ENCODE measurements around the gene KRT80. TPM values are rescaled to one million over a fixed set of nuclear protein-coding genes. Genes with fewer than 3 reads are reported as not detected.
A peak's percentile ranks its signal among the peaks of the same experiment; 100 is the strongest.

Gene KRT80
- total and polyA plus RNA-seq, 8 donors: 4.8 to 18.3 (median 8.6) TPM

DNA sequence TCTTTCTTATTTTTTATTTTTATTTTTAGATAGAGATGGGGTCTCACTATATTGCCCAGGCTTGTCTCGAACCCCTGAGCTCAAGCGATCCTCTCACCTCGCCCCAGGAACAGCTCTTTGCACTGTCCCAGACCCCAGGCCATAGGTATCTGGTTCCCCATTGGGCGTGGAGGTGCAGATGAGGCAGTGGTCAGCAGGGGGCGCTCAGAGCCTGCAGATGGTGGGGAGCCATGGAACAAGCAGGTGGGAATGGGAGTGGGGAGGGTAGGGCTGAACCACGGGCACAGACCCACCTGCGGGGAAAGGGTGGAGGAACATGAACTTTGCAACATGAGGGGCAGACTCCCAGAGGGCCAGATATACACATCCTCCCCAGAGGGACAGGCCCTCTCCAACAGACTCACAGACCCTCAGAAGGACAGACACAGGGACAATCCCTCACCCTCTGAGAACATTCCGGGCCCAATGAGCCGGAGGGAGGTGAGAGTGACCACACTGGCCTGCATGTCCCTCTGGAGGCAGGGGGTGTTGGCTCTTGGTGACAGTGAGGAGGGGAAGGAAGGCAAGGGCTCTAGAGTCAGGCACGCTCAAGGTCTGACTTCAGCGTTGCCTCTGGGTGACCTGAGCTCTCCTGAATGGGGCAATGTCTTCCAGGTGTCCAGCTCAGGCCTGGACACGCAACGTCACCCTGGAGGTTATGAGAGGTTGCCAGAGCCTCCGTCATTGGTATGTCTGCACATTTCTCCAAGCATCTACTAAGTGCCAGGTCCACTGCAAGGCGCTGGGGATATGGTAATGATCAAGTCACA lies 34.9 kb downstream of the KRT80 start:
- TF ChIP-seq, protein P1, sequence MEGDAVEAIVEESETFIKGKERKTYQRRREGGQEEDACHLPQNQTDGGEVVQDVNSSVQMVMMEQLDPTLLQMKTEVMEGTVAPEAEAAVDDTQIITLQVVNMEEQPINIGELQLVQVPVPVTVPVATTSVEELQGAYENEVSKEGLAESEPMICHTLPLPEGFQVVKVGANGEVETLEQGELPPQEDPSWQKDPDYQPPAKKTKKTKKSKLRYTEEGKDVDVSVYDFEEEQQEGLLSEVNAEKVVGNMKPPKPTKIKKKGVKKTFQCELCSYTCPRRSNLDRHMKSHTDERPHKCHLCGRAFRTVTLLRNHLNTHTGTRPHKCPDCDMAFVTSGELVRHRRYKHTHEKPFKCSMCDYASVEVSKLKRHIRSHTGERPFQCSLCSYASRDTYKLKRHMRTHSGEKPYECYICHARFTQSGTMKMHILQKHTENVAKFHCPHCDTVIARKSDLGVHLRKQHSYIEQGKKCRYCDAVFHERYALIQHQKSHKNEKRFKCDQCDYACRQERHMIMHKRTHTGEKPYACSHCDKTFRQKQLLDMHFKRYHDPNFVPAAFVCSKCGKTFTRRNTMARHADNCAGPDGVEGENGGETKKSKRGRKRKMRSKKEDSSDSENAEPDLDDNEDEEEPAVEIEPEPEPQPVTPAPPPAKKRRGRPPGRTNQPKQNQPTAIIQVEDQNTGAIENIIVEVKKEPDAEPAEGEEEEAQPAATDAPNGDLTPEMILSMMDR (IDR thresholded peaks at IDR 0.05): peak; percentile 84 to 90 (median 86)
- H3K36me3 ChIP-seq: no peaks in the 10 kb centered on the region
- H3K9me3 ChIP-seq: no peaks in the 10 kb centered on the region
- no peak overlapping the region for H3K4me3 ChIP-seq
- H3K4me1 ChIP-seq: no peaks in the 10 kb centered on the region
- intact Hi-C loops (cut with DNase I): loop anchor here in 2 of 3 donors (5.0 kb wide), 3 partner anchors 165 to 725 kb away; partner anchors contain the start of gene KRT83 (in 1 of the 2)
- FAIRE-seq (no peak), DNase-seq (peak; percentile 60 to 93 (median 85)), ATAC-seq (peak; percentile 63 to 87 (median 82))
- no peaks in the 10 kb centered on the region for H3K27me3 ChIP-seq
- WGBS, 2 donors: 33 to 42% methylated on average over 15 of the region's 15 CpGs
- H3K27ac ChIP-seq: no peak overlapping the region

- Histone ChIP-seq H3K4me1 (no peaks in the 10 kb centered on the region), H3K4me3 (no peak overlapping the region), H3K27me3 (no peaks in the 10 kb centered on the region), H3K27ac (no peak overlapping the region), H3K9me3 (no peaks in the 10 kb centered on the region), H3K36me3 (no peaks in the 10 kb centered on the region)
- FAIRE-seq (no peak), DNase-seq (no peak), ATAC-seq (no peak)
- TF ChIP-seq, protein P1 (IDR thresholded peaks at IDR 0.05): no peak
- 56 to 69% methylated on average over 4 of the region's 4 CpGs for WGBS, 2 donors
- intact Hi-C loops (cut with DNase I): loop anchor here in 2 of 3 donors (5.0 kb wide), 3 partner anchors 166 to 726 kb away; partner anchors contain the start of gene KRT83 (in 1 of the 2)
Observed at GRCh38 chr12:52156311-52156710, 35.5 kb downstream of the KRT80 start.

DNA sequence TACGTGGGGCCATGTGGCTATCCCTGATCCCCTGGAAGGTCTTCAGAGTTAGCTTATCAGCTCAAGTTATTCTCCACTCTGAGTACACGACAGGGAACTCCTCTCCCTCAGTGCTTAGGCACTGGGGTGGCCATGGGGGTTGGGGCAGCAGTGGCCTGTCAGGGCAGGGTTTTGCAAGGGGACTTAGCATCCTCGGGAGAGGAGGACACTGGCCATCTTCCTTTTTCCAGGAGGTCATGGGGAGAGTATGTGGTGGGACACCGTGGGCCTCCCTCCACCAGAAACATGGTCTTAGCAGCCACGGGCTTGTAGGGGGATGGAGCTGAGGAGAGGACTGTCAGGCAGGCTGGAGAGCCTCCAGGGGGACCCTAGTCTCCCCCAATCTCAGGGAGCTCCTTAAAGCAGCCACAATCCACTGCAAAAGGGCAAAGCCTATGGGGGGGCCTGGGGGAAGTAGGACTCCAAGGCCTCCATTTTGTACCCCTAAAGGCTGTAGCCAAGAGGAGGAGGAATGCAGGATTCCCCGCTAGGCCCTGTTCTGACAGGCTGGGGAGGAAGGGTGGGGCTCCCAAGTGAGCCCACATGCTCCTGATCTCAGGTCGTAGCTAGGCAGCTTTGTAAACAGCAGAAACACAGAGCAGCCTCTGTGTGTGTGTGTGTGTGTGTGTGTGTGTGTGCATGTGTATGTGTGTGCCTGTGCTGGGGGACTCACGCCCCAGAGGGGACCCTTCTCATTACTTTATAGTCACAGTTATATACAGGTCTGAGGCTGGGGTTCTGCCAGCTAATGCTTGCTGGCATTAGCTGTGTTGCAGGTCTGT lies 36.6 kb downstream of the KRT80 start:
- Histone ChIP-seq H3K27ac (no peak overlapping the region), H3K36me3 (no peaks in the 10 kb centered on the region), H3K4me1 (no peaks in the 10 kb centered on the region), H3K9me3 (no peaks in the 10 kb centered on the region), H3K4me3 (no peak overlapping the region), H3K27me3 (no peaks in the 10 kb centered on the region)
- WGBS, 2 donors: 40 to 43% methylated on average over 8 of the region's 8 CpGs
- ATAC-seq (no peak), FAIRE-seq (no peak), DNase-seq (no peak)
- TF ChIP-seq, protein P1 (IDR thresholded peaks at IDR 0.05): no peak
- intact Hi-C loops (cut with DNase I): loop anchor here in 2 of 3 donors (5.0 kb wide), 3 partner anchors 167 to 727 kb away; partner anchors contain the start of gene KRT83 (in 1 of the 2)

DNA sequence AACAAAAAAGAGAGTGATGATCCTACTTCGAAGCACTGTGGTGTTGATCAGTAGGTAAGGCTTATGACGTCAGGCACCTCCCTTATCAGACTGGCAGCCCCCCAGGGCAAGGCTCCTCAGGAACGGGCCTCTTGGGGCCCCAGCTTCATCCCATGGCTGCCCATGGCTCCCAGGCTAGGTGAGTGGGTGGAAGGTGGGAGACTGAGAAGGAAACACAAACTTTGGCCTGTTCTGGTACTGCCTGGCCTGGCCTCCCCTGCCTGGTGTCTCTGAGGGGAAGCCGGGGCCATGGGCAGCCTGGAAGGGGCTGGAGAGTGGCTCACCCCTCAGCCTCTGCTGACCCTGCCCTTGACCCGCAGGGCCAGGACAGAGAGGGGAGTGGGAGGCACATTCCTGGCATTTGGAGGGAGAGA lies 38.9 kb downstream of the KRT80 start:
- no peaks in the 10 kb centered on the region for H3K36me3 ChIP-seq
- ATAC-seq (no peak), DNase-seq (peak in 1 of 6 donors; percentile 17), FAIRE-seq (no peak)
- H3K4me1 ChIP-seq: peaks cover 0 to 4% (median 0%) of the 10 kb centered on the region in 3 donors
- TF ChIP-seq, protein P1 (IDR thresholded peaks at IDR 0.05): no peak
- no peaks in the 10 kb centered on the region for H3K9me3 ChIP-seq
- 74 to 82% methylated on average over 5 of the region's 5 CpGs for whole genome bisulfite sequencing, 2 donors
- intact Hi-C loops (cut with DNase I): no loop called here
- no peak overlapping the region for H3K27ac ChIP-seq
- no peaks in the 10 kb centered on the region for H3K27me3 ChIP-seq
- peak overlapping the region in 1 of 4 donors; percentile 41 for H3K4me3 ChIP-seq

Measured in pancreas (tissue), 10 donors.